Peyer's patch (tissue), 4 donors: ENCODE data around the gene TLE6.

Experiments
- POLR2A ChIP-seq, 2 donors: fragments of 450-650 bp; IDR thresholded peaks; one replicate each; pipeline ENCODE4 v1.5.1; 2017; ENCODE audit warnings: antibody characterized with exemption in 2 of 2, mild to moderate bottlenecking in 2 of 2, moderate library complexity in 2 of 2
- TF ChIP-seq, protein P1 (sequence below), 6 experiments: fragments of 450-650 bp in 4 of 6; fragments of 200-600 bp in 2 of 6; sonication (generic) in 1 of 6; IDR thresholded peaks; one replicate each; pipeline ENCODE4 v1.5.1; 2017 to 2019; ENCODE audit warnings: antibody characterized with exemption in 6 of 6, mild to moderate bottlenecking in 3 of 6, moderate library complexity in 1 of 6

DNA sequence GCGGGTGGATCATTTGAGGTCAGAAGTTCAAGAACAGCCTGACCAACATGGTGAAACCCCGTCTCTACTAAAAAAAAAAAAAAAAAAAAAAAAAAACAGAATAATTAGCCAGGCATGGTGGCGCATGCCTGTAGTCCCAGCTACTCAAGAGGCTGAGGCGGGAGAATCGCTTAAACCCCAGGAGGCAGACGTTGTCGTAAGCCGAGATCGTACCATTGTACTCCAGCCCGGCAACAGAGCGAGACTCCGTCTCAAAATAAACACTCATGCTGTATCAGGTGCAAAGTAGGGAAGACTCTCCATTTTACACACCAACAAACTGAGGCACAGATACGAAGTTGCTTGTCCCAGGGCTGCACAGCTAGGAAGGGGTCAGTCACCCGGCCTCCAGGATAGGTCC, 15.6 kb downstream of the TLE6 start:
- TF ChIP-seq, protein P1, sequence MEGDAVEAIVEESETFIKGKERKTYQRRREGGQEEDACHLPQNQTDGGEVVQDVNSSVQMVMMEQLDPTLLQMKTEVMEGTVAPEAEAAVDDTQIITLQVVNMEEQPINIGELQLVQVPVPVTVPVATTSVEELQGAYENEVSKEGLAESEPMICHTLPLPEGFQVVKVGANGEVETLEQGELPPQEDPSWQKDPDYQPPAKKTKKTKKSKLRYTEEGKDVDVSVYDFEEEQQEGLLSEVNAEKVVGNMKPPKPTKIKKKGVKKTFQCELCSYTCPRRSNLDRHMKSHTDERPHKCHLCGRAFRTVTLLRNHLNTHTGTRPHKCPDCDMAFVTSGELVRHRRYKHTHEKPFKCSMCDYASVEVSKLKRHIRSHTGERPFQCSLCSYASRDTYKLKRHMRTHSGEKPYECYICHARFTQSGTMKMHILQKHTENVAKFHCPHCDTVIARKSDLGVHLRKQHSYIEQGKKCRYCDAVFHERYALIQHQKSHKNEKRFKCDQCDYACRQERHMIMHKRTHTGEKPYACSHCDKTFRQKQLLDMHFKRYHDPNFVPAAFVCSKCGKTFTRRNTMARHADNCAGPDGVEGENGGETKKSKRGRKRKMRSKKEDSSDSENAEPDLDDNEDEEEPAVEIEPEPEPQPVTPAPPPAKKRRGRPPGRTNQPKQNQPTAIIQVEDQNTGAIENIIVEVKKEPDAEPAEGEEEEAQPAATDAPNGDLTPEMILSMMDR (IDR thresholded peaks at IDR 0.05), result no peak
- no peak for TF ChIP-seq POLR2A (IDR thresholded peaks at IDR 0.05)
